Neural progenitor cell (in vitro differentiated cells): ENCODE results near the gene LRCOL1.

Source experiments
- EZH2phosphoT487 ChIP-seq: fragments of 200-600 bp; sonication (generic); IDR thresholded peaks from 2 replicates; pipeline ENCODE4 v1.6.1; 2017; ENCODE audit warnings: antibody characterized with exemption
- TF ChIP-seq, protein P1 (sequence below): fragments of 200-600 bp; sonication (generic); IDR thresholded peaks from 2 replicates; pipeline ENCODE4 v1.5.1; 2017; ENCODE audit warnings: antibody characterized with exemption, mild to moderate bottlenecking

DNA sequence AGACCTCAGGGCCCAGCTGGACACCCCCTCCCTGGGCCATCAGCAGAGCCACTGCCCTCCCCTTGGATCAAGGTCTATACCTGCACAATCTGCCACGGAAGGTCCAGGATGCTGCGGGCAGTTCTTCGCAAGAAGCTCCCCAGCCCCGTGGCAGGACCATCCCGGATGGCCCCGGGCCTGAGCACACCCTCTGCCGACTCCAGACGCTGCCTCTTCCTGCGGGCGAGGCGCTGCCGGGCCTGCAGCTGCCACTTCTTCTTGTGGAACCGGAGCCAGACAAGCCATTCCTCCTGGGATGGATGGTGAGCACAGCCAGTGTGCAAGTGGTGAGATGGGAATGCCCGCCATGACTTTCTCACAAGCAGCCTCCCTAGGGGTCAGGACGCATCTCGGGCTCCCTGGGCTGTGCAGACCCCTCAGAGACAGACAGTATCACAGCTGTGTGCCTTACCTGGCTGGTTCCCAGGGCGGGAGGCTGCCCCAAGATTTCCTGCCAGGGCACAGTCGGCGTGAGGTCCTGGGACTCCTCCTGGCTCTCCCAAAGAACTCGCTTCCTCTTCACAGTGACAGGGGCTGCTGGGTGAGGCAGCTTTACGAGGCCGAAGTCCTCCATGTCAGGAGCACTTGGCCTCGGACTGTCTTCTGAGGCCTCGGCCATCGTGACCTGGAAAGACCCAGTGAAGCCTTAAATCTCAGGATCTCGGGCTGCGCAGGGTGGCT lies 39.0 kb upstream of the LRCOL1 start:
- TF ChIP-seq, protein P1, sequence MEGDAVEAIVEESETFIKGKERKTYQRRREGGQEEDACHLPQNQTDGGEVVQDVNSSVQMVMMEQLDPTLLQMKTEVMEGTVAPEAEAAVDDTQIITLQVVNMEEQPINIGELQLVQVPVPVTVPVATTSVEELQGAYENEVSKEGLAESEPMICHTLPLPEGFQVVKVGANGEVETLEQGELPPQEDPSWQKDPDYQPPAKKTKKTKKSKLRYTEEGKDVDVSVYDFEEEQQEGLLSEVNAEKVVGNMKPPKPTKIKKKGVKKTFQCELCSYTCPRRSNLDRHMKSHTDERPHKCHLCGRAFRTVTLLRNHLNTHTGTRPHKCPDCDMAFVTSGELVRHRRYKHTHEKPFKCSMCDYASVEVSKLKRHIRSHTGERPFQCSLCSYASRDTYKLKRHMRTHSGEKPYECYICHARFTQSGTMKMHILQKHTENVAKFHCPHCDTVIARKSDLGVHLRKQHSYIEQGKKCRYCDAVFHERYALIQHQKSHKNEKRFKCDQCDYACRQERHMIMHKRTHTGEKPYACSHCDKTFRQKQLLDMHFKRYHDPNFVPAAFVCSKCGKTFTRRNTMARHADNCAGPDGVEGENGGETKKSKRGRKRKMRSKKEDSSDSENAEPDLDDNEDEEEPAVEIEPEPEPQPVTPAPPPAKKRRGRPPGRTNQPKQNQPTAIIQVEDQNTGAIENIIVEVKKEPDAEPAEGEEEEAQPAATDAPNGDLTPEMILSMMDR, result no peak
- no peak for TF ChIP-seq EZH2phosphoT487
